B cell (primary cell): ENCODE measurements around the gene GPR150. TPM values are rescaled to one million over a fixed set of nuclear protein-coding genes. Genes with fewer than 3 reads are reported as not detected.

Experiments
- ATAC-seq: fragments of 200-7000 bp; cut with Tn5 transposase; one replicate; pipeline ENCODE4 v1.10.0; 2021; ENCODE audit warnings: low read depth, mild to moderate bottlenecking, moderate number of reproducible peaks, moderate library complexity
- CTCF ChIA-PET: fragments of 350-600 bp; sonication (Branson Sonifier 250); formaldehyde crosslinking; loops from one replicate; lab custom pipeline; 2021; ENCODE audit warnings: antibody characterized with exemption, inconsistent platforms; lab: Charles Lee
- POLR2A ChIA-PET: fragments of 350-600 bp; sonication (Branson Sonifier 250); formaldehyde crosslinking; loops from one replicate; lab custom pipeline; 2021; ENCODE audit warnings: antibody characterized with exemption; lab: Charles Lee
- DNase-seq: peaks from one replicate; pipeline ENCODE4 v3.0.0; 2013
- H2AFZ ChIP-seq: 2 replicates; pipeline ENCODE4 v1.6.1; 2012; ENCODE audit warnings: mild to moderate bottlenecking, low read depth, low read length; ENCODE audit not compliant: insufficient read depth, poor library complexity, severe bottlenecking
- H3K27ac ChIP-seq, 2 donors: 1 replicate in 1 of 2; 2 replicates in 1 of 2; pipeline ENCODE4 v1.5.1; 2012 to 2013; ENCODE audit warnings: low read length in 2 of 2, mild to moderate bottlenecking in 2 of 2, moderate library complexity in 1 of 2
- H3K27me3 ChIP-seq, 4 experiments: fragments of 200-600 bp in 1 of 4; sonication (generic) in 1 of 4; replicated peaks in 1 of 4; 1 replicate in 2 of 4; 2 replicates in 2 of 4; pipeline versions ENCODE4 v1.6.1 to v1.7.0; 2013 to 2016; ENCODE audit warnings: low read length in 3 of 4, mild to moderate bottlenecking in 2 of 4, mixed read lengths in 1 of 4, moderate library complexity in 1 of 4; ENCODE audit not compliant: insufficient read depth in 4 of 4, control insufficient read depth in 3 of 4; ENCODE audit errors: control extremely low read depth in 1 of 4
- H3K36me3 ChIP-seq, 2 experiments: replicated peaks in 1 of 2; 1 replicate in 1 of 2; 2 replicates in 1 of 2; pipeline versions ENCODE4 v1.6.1 to v1.7.1; 2013; ENCODE audit warnings: low read length in 1 of 2; ENCODE audit not compliant: insufficient read depth in 2 of 2, control insufficient read depth in 1 of 2; ENCODE audit errors: control extremely low read depth in 1 of 2, extremely low read depth in 1 of 2
- H3K4me1 ChIP-seq, 2 donors: fragments of 200-600 bp in 1 of 2; sonication (generic) in 1 of 2; 1 replicate in 1 of 2; 2 replicates in 1 of 2; pipeline versions ENCODE4 v1.5.1 to v1.6.1; 2013 to 2017; ENCODE audit warnings: low read length in 2 of 2; ENCODE audit not compliant: control insufficient read depth in 2 of 2, insufficient read depth in 2 of 2
- H3K4me2 ChIP-seq: replicated peaks from 2 replicates; pipeline ENCODE3; 2012; ENCODE audit warnings: mild to moderate bottlenecking, low read depth, low read length; ENCODE audit not compliant: poor library complexity, severe bottlenecking
- H3K4me3 ChIP-seq, 5 experiments: fragments of 200-600 bp in 1 of 5; sonication (generic) in 1 of 5; 1 replicate in 3 of 5; 2 replicates in 2 of 5; pipeline versions ENCODE4 v1.5.1 to v1.7.0; 2011 to 2016; ENCODE audit warnings: low read length in 4 of 5, mild to moderate bottlenecking in 4 of 5, low read depth in 2 of 5, control low read depth in 1 of 5, moderate library complexity in 1 of 5; ENCODE audit not compliant: insufficient read depth in 1 of 5; ENCODE audit errors: control extremely low read depth in 1 of 5, extremely low read depth in 1 of 5
- H3K79me2 ChIP-seq: fragments of 200-600 bp; sonication (generic); one replicate; pipeline ENCODE4 v1.6.0; 2016; ENCODE audit warnings: low read length; ENCODE audit not compliant: control insufficient read depth, insufficient read depth
- H3K9ac ChIP-seq: fragments of 200-600 bp; sonication (generic); 2 replicates; pipeline ENCODE4 v1.6.1; 2017; ENCODE audit warnings: mild to moderate bottlenecking, low read length, moderate library complexity
- H3K9me3 ChIP-seq, 3 donors: one replicate each; pipeline versions ENCODE4 v1.6.1 to v1.7.1; 2013; ENCODE audit warnings: low read length in 2 of 3; ENCODE audit not compliant: control insufficient read depth in 2 of 3, insufficient read depth in 1 of 3; ENCODE audit errors: control extremely low read depth in 1 of 3
- H4K20me1 ChIP-seq: 2 replicates; pipeline ENCODE4 v1.6.0; 2012; ENCODE audit warnings: mild to moderate bottlenecking, low read length; ENCODE audit not compliant: insufficient read depth, control insufficient read depth, poor library complexity, severe bottlenecking
- H3K27ac Mint-ChIP-seq: one replicate; pipeline ENCODE4 v1.8.0; 2021; ENCODE audit warnings: mixed read lengths
- H3K27me3 Mint-ChIP-seq: one replicate; pipeline ENCODE4 v1.8.0; 2021; ENCODE audit warnings: mixed read lengths
- H3K4me1 Mint-ChIP-seq: one replicate; pipeline ENCODE4 v1.8.0; 2021; ENCODE audit warnings: mixed read lengths
- H3K4me3 Mint-ChIP-seq: one replicate; pipeline ENCODE4 v1.8.0; 2021; ENCODE audit warnings: mixed read lengths
- H3K9me3 Mint-ChIP-seq: one replicate; pipeline ENCODE4 v1.8.0; 2022; ENCODE audit warnings: mixed read lengths; ENCODE audit not compliant: insufficient read depth
- CTCF ChIP-seq: fragments of 200-600 bp; IDR thresholded peaks from one replicate; pipeline ENCODE4 v1.8.0; 2022; ENCODE audit warnings: antibody characterized with exemption, mild to moderate bottlenecking
- EZH2 ChIP-seq: IDR thresholded peaks from 2 replicates; pipeline ENCODE4 v1.6.1; 2012; ENCODE audit warnings: borderline replicate concordance, low read depth, mild to moderate bottlenecking, moderate library complexity, low read length; ENCODE audit not compliant: insufficient read depth, poor library complexity, severe bottlenecking
- WGBS: methylation state at CpG from one replicate; pipeline ENCODE4 v1.1.5; 2013; ENCODE audit warnings: missing lambda C conversion rate; ENCODE audit not compliant: insufficient coverage; 5-methylcytosine and 5-hydroxymethylcytosine counted together
- intact Hi-C: fragments of 100-400 bp; cut with micrococcal nuclease; formaldehyde crosslinking; loops from one replicate; pipeline ENCODE4 v1.10.0; 2022
- polyA plus RNA-seq: library from polyadenylated mRNA; depleted of rRNA; stranded (reverse); fragments of >200 nt; gene quantifications from 2 replicates; pipeline ENCODE4 v1.2.3, GENCODE V29; 2012
- total RNA-seq, 2 donors: library from RNA; stranded (reverse); fragments of 120-200 nt in 1 of 2; gene quantifications; 1 replicate in 1 of 2; 2 replicates in 1 of 2; pipeline versions ENCODE4 v1.2.3 to v1.2.4, GENCODE V29; 2013 to 2022

GPR150 gene
- total and polyA plus RNA-seq, 2 donors (not counting 1 experiment from before 2014, with no cell fraction given) = 0.27 to 0.86 TPM

DNA sequence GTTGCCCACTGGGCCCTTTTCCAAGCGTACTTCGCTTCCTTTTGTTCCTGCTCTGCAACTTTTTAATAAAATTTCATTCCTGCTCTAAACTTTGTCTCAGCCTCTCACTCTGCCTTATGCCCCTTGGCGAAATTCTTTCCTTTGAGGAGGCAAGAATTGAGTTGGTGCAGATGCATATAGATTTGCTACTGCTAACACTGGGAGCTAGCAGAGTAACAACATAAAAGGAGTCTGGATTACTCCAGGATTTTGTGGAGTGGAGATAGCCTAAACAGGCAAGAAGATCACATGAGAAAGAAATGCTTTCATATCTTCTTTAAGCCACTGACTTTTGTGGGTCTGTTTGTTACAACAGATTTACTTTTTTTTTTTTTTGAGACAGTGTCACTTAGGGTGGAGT lies 13.8 kb downstream of the GPR150 start:
- intact Hi-C loops = no loop called here
- Histone ChIP-seq H3K36me3 (no peaks in the 10 kb centered on the region), H3K79me2 (no peaks in the 10 kb centered on the region), H3K9me3 (peaks cover 0 to 5% (median 3%) of the 10 kb centered on the region in 3 donors), H3K27ac (no peak overlapping the region), H3K27me3 (no peaks in the 10 kb centered on the region), H3K4me2 (no peak overlapping the region), H2AFZ (no peak overlapping the region), H3K4me1 (peaks cover 7 to 9% of the 10 kb centered on the region in 2 donors), H3K4me3 (no peak overlapping the region), H4K20me1 (no peaks in the 10 kb centered on the region), H3K9ac (no peak overlapping the region)
- Mint-ChIP-seq H3K4me3 (no peak overlapping the region), H3K27ac (no peak overlapping the region), H3K27me3 (peaks cover 7% of the 10 kb centered on the region), H3K9me3 (peaks cover 2% of the 10 kb centered on the region), H3K4me1 (peaks cover 11% of the 10 kb centered on the region)
- DNase-seq = no peak
- ATAC-seq = no peak
- CTCF ChIA-PET = interaction anchor here (3.1 kb wide), 1 partner anchor 11 kb away, joined by 17 read pairs; no protein-coding TSS in a partner anchor
- WGBS = no CpG with 5 or more reads among the region's 3 CpGs
- POLR2A ChIA-PET = no interaction called here
- no peak for TF ChIP-seq EZH2
- no peak for TF ChIP-seq CTCF

DNA sequence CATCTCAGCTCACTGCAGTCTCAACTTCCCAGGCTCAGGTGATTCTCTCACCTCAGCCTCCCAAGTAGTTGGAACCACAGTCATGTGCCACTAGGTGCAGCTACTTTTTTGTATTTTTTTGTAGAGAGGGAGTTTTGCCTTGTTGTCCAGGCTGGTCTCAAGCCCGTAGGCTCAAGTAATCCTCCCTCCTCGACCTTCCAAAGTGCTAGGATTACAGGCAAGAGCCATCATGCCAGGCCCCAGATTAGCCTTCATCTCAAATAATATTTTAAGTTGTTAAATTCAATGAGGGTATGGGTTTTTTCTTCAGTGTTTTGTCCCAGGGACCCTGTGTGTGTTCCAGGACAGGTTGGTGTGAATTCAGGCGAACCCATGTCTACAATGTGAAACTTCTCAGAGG lies 14.2 kb downstream of the GPR150 start:
- TF ChIP-seq EZH2 = no peak
- TF ChIP-seq CTCF = no peak
- Histone ChIP-seq H3K9ac (no peak overlapping the region), H3K4me2 (no peak overlapping the region), H3K4me3 (no peak overlapping the region), H4K20me1 (no peaks in the 10 kb centered on the region), H3K36me3 (no peaks in the 10 kb centered on the region), H3K4me1 (peaks cover 7 to 9% of the 10 kb centered on the region in 2 donors), H3K79me2 (no peaks in the 10 kb centered on the region), H3K27me3 (no peaks in the 10 kb centered on the region), H2AFZ (no peak overlapping the region), H3K9me3 (peaks cover 0 to 5% (median 3%) of the 10 kb centered on the region in 3 donors), H3K27ac (no peak overlapping the region)
- Mint-ChIP-seq H3K27me3 (peaks cover 8% of the 10 kb centered on the region), H3K4me1 (peaks cover 11% of the 10 kb centered on the region), H3K27ac (no peak overlapping the region), H3K4me3 (no peak overlapping the region), H3K9me3 (peaks cover 2% of the 10 kb centered on the region)
- WGBS = no CpG with 5 or more reads among the region's 3 CpGs
- ChIA-PET CTCF (interaction anchor here (3.1 kb wide), 1 partner anchor 10 kb away, joined by 17 read pairs; no protein-coding TSS in a partner anchor), POLR2A (no interaction called here)
- ATAC-seq (no peak), DNase-seq (no peak)
- intact Hi-C loops = no loop called here
